Muscle of arm (tissue), 12 donors: ENCODE results near the gene GRIA2. TPM values are rescaled to one million over a fixed set of nuclear protein-coding genes. Genes with fewer than 3 reads are reported as not detected.
A peak's percentile ranks its signal among the peaks of the same experiment; 100 is the strongest.

Source experiments
- DNase-seq: peaks from one replicate; pipeline ENCODE4 v3.0.0-alpha.2; 2013
- polyA plus RNA-seq, 12 donors: library from polyadenylated mRNA; unstranded; fragments of 120-200 nt; gene quantifications; one replicate each; pipeline ENCODE4 v1.2.1, GENCODE V29; 2013; ENCODE audit not compliant: insufficient read length in 12 of 12

GRIA2 gene
- polyA plus RNA-seq, 12 donors = 3.7 to 44.1 (median 5.2) TPM; not detected in 1

GRCh38 chr4:157372567-157372966, 152.0 kb downstream of the GRIA2 start:
- no peak for DNase-seq

DNA sequence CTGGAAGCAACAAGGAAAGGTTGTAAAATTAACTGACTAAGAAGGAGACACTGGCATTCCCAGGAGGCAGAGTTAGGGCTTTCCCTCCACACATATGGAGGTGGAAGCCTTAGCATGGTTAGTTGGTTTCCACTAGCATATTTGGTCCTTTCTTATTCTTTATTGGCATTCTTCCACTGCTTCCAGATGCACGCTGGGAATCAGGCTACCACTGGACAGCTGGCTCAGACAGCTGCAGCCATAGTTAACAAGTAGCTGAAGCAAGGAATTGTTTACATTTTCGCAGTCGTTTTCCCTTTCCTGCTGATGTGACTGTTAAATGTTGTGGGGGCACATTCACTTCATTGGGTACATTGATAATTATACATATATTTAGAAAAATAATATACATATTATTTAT, 169.2 kb downstream of the GRIA2 start:
- peak; percentile 6 for DNase-seq

- DNase-seq = no peak
Observed at GRCh38 chr4:157405070-157405469, 184.5 kb downstream of the GRIA2 start.

Other genes starting within 250 kb of the GRIA2 start
- gene PDGFC, start 248.9 kb upstream of the GRIA2 start, polyA plus RNA-seq = 10 to 100 TPM in 11 of 12 donors, not detected in 1; 27.7 to 56.7 (median 36.2) TPM
- gene GLRB, start 144.6 kb upstream of the GRIA2 start, polyA plus RNA-seq = 1 to 10 TPM in 10 of 12 donors, not detected in 2; 4.7 to 8.9 (median 6.7) TPM